CD8-positive, alpha-beta memory T cell (primary cell): ENCODE results near the gene FAM174B. TPM values are rescaled to one million over a fixed set of nuclear protein-coding genes. Genes with fewer than 3 reads are reported as not detected.

ENCODE experiments used
- CTCF ChIA-PET: fragments of 350-600 bp; sonication (Branson Sonifier 250); formaldehyde crosslinking; loops from one replicate; lab custom pipeline; 2021; ENCODE audit warnings: antibody characterized with exemption; lab: Charles Lee
- POLR2A ChIA-PET: fragments of 350-600 bp; sonication (Branson Sonifier 250); formaldehyde crosslinking; loops from one replicate; lab custom pipeline; 2021; ENCODE audit warnings: antibody characterized with exemption; lab: Charles Lee
- DNase-seq, 5 donors: peaks; one replicate each; pipeline versions ENCODE4 v3.0.0 to v3.0.0-alpha.2; 2020 to 2022; ENCODE audit warnings: mixed read lengths in 1 of 5
- H3K27ac ChIP-seq: one replicate; pipeline ENCODE4 v1.7.0; 2013; ENCODE audit warnings: low read depth, mild to moderate bottlenecking, low read length, moderate library complexity
- H3K27me3 ChIP-seq: 2 replicates; pipeline ENCODE4 v1.7.0; 2013; ENCODE audit warnings: low read length, mild to moderate bottlenecking; ENCODE audit not compliant: insufficient read depth, poor library complexity, severe bottlenecking
- H3K36me3 ChIP-seq: 2 replicates; pipeline ENCODE4 v1.7.0; 2013; ENCODE audit warnings: mild to moderate bottlenecking, low read length, moderate library complexity; ENCODE audit not compliant: insufficient read depth
- H3K4me1 ChIP-seq: 2 replicates; pipeline ENCODE4 v1.7.0; 2013; ENCODE audit warnings: mild to moderate bottlenecking, low read length, moderate library complexity; ENCODE audit not compliant: insufficient read depth
- H3K4me3 ChIP-seq: 2 replicates; pipeline ENCODE4 v1.7.0; 2013; ENCODE audit warnings: mild to moderate bottlenecking, low read length
- H3K9me3 ChIP-seq: 2 replicates; pipeline ENCODE4 v1.7.0; 2013; ENCODE audit warnings: mild to moderate bottlenecking, low read length
- H3K27ac Mint-ChIP-seq, 8 donors: one replicate each; pipeline ENCODE4 v1.8.0; 2020 to 2021; ENCODE audit warnings: mixed read lengths in 8 of 8, mild to moderate bottlenecking in 6 of 8, inconsistent platforms in 3 of 8, moderate library complexity in 3 of 8
- H3K27me3 Mint-ChIP-seq, 2 donors: one replicate each; pipeline ENCODE4 v1.8.0; 2020 to 2021; ENCODE audit warnings: mixed read lengths in 2 of 2, mild to moderate bottlenecking in 1 of 2, moderate library complexity in 1 of 2
- H3K36me3 Mint-ChIP-seq, 3 donors: one replicate each; pipeline ENCODE4 v1.8.0; 2020 to 2021; ENCODE audit warnings: mixed read lengths in 3 of 3, inconsistent platforms in 1 of 3, mild to moderate bottlenecking in 1 of 3
- H3K4me1 Mint-ChIP-seq, 3 donors: one replicate each; pipeline ENCODE4 v1.8.0; 2020 to 2021; ENCODE audit warnings: mixed read lengths in 3 of 3, inconsistent platforms in 1 of 3, mild to moderate bottlenecking in 1 of 3
- H3K4me3 Mint-ChIP-seq, 7 donors: one replicate each; pipeline ENCODE4 v1.8.0; 2020 to 2021; ENCODE audit warnings: mixed read lengths in 7 of 7, mild to moderate bottlenecking in 6 of 7, moderate library complexity in 4 of 7, inconsistent platforms in 2 of 7
- H3K9me3 Mint-ChIP-seq, 5 donors: one replicate each; pipeline ENCODE4 v1.8.0; 2020 to 2022; ENCODE audit warnings: mixed read lengths in 5 of 5, mild to moderate bottlenecking in 3 of 5, moderate library complexity in 2 of 5, inconsistent platforms in 1 of 5
- polyA plus RNA-seq: library from polyadenylated mRNA; unstranded; fragments of 300-500 nt; fragmentation: Illumina TruSeq; gene quantifications from one replicate; pipeline ENCODE4 v1.2.3, GENCODE V29; 2021
- total RNA-seq, 2 experiments: library from RNA; stranded (reverse); gene quantifications; one replicate each; pipeline ENCODE4 v1.2.3, GENCODE V29; 2021

The FAM174B gene
- total and polyA plus RNA-seq, 3 experiments from 2014 or later = 0.82 to 3.9 (median 3.9) TPM

- no peak overlapping the region for H3K27ac ChIP-seq
- Mint-ChIP-seq H3K36me3 (no peaks in the 10 kb centered on the region), H3K4me3 (no peak overlapping the region), H3K9me3 (peaks cover 0 to 4% (median 0%) of the 10 kb centered on the region in 5 donors), H3K27ac (no peak overlapping the region), H3K27me3 (peaks cover 7 to 18% of the 10 kb centered on the region in 2 donors), H3K4me1 (no peaks in the 10 kb centered on the region)
- H3K4me3 ChIP-seq = no peak overlapping the region
- no peaks in the 10 kb centered on the region for H3K27me3 ChIP-seq
- no peak for DNase-seq
- no peaks in the 10 kb centered on the region for H3K9me3 ChIP-seq
- ChIA-PET POLR2A (no interaction called here), CTCF (no interaction called here)
- H3K4me1 ChIP-seq = no peaks in the 10 kb centered on the region
- H3K36me3 ChIP-seq = no peaks in the 10 kb centered on the region
Measured at GRCh38 chr15:92603743-92604470, 51.7 kb downstream of the FAM174B start.

- Histone ChIP-seq H3K27me3 (no peaks in the 10 kb centered on the region), H3K4me3 (no peak overlapping the region), H3K36me3 (no peaks in the 10 kb centered on the region), H3K27ac (no peak overlapping the region), H3K4me1 (no peaks in the 10 kb centered on the region), H3K9me3 (no peaks in the 10 kb centered on the region)
- Mint-ChIP-seq H3K9me3 (peaks cover 0 to 4% (median 0%) of the 10 kb centered on the region in 5 donors), H3K4me3 (no peak overlapping the region), H3K36me3 (no peaks in the 10 kb centered on the region), H3K27ac (no peak overlapping the region), H3K4me1 (no peaks in the 10 kb centered on the region), H3K27me3 (peaks cover 5 to 18% of the 10 kb centered on the region in 2 donors)
- POLR2A ChIA-PET = no interaction called here
- no peak for DNase-seq
- CTCF ChIA-PET = no interaction called here
Measured at GRCh38 chr15:92603278-92603677, 52.3 kb downstream of the FAM174B start.

GRCh38 chr15:92602267-92602593, 53.3 kb downstream of the FAM174B start:
- Histone ChIP-seq H3K4me3 (no peak overlapping the region), H3K36me3 (no peaks in the 10 kb centered on the region), H3K27ac (no peak overlapping the region), H3K4me1 (no peaks in the 10 kb centered on the region), H3K27me3 (no peaks in the 10 kb centered on the region), H3K9me3 (no peaks in the 10 kb centered on the region)
- CTCF ChIA-PET = no interaction called here
- Mint-ChIP-seq H3K4me1 (no peaks in the 10 kb centered on the region), H3K27me3 (peaks cover 5 to 18% of the 10 kb centered on the region in 2 donors), H3K4me3 (no peak overlapping the region), H3K36me3 (no peaks in the 10 kb centered on the region), H3K27ac (no peak overlapping the region), H3K9me3 (peaks cover 0 to 4% (median 0%) of the 10 kb centered on the region in 5 donors)
- POLR2A ChIA-PET = no interaction called here
- no peak for DNase-seq

GRCh38 chr15:92601592-92602266, 53.8 kb downstream of the FAM174B start:
- Histone ChIP-seq H3K27ac (no peak overlapping the region), H3K9me3 (no peaks in the 10 kb centered on the region), H3K4me3 (no peak overlapping the region), H3K4me1 (no peaks in the 10 kb centered on the region), H3K27me3 (no peaks in the 10 kb centered on the region), H3K36me3 (no peaks in the 10 kb centered on the region)
- H3K36me3 Mint-ChIP-seq = no peaks in the 10 kb centered on the region
- ChIA-PET CTCF (no interaction called here), POLR2A (no interaction called here)
- no peak overlapping the region for H3K4me3 Mint-ChIP-seq
- no peaks in the 10 kb centered on the region for H3K4me1 Mint-ChIP-seq
- no peak for DNase-seq
- H3K27me3 Mint-ChIP-seq = peaks cover 5 to 18% of the 10 kb centered on the region in 2 donors
- no peak overlapping the region for H3K27ac Mint-ChIP-seq
- peaks cover 0 to 4% (median 0%) of the 10 kb centered on the region in 5 donors for H3K9me3 Mint-ChIP-seq

GRCh38 chr15:92600856-92601255, 54.7 kb downstream of the FAM174B start:
- POLR2A ChIA-PET = no interaction called here
- Histone ChIP-seq H3K4me3 (no peak overlapping the region), H3K27me3 (no peaks in the 10 kb centered on the region), H3K9me3 (no peaks in the 10 kb centered on the region), H3K27ac (no peak overlapping the region), H3K4me1 (no peaks in the 10 kb centered on the region), H3K36me3 (no peaks in the 10 kb centered on the region)
- Mint-ChIP-seq H3K36me3 (no peaks in the 10 kb centered on the region), H3K9me3 (peaks cover 0 to 1% (median 0%) of the 10 kb centered on the region in 5 donors), H3K4me3 (no peak overlapping the region), H3K4me1 (no peaks in the 10 kb centered on the region), H3K27me3 (peaks cover 0 to 12% of the 10 kb centered on the region in 2 donors), H3K27ac (no peak overlapping the region)
- CTCF ChIA-PET = no interaction called here
- DNase-seq = no peak

- H3K9me3 Mint-ChIP-seq = no peaks in the 10 kb centered on the region
- Histone ChIP-seq H3K9me3 (no peaks in the 10 kb centered on the region), H3K4me3 (no peak overlapping the region), H3K36me3 (no peaks in the 10 kb centered on the region), H3K27ac (no peak overlapping the region), H3K4me1 (no peaks in the 10 kb centered on the region), H3K27me3 (no peaks in the 10 kb centered on the region)
- no peak overlapping the region for H3K27ac Mint-ChIP-seq
- H3K4me1 Mint-ChIP-seq = no peaks in the 10 kb centered on the region
- DNase-seq = no peak
- CTCF ChIA-PET = no interaction called here
- H3K36me3 Mint-ChIP-seq = no peaks in the 10 kb centered on the region
- POLR2A ChIA-PET = no interaction called here
- H3K27me3 Mint-ChIP-seq = peaks cover 0 to 19% of the 10 kb centered on the region in 2 donors
- no peak overlapping the region for H3K4me3 Mint-ChIP-seq
Measured at GRCh38 chr15:92599394-92599970, 56.1 kb downstream of the FAM174B start.

GRCh38 chr15:92597548-92597947, 58.0 kb downstream of the FAM174B start:
- no peaks in the 10 kb centered on the region for H3K27me3 ChIP-seq
- H3K4me1 ChIP-seq = no peaks in the 10 kb centered on the region
- DNase-seq = no peak
- no peak overlapping the region for H3K27ac ChIP-seq
- ChIA-PET CTCF (no interaction called here), POLR2A (no interaction called here)
- H3K9me3 Mint-ChIP-seq = no peaks in the 10 kb centered on the region
- no peak overlapping the region for H3K4me3 ChIP-seq
- no peaks in the 10 kb centered on the region for H3K9me3 ChIP-seq
- no peaks in the 10 kb centered on the region for H3K36me3 ChIP-seq
- no peaks in the 10 kb centered on the region for H3K36me3 Mint-ChIP-seq
- no peak overlapping the region for H3K4me3 Mint-ChIP-seq
- H3K27me3 Mint-ChIP-seq = peaks cover 4 to 28% of the 10 kb centered on the region in 2 donors
- no peaks in the 10 kb centered on the region for H3K4me1 Mint-ChIP-seq
- no peak overlapping the region for H3K27ac Mint-ChIP-seq

- Histone ChIP-seq H3K4me1 (no peaks in the 10 kb centered on the region), H3K9me3 (no peaks in the 10 kb centered on the region), H3K36me3 (no peaks in the 10 kb centered on the region), H3K27ac (no peak overlapping the region), H3K27me3 (no peaks in the 10 kb centered on the region), H3K4me3 (no peak overlapping the region)
- ChIA-PET CTCF (no interaction called here), POLR2A (no interaction called here)
- DNase-seq = no peak
- Mint-ChIP-seq H3K4me3 (no peak overlapping the region), H3K27ac (no peak overlapping the region), H3K4me1 (no peaks in the 10 kb centered on the region), H3K27me3 (peaks cover 4 to 21% of the 10 kb centered on the region in 2 donors), H3K9me3 (no peaks in the 10 kb centered on the region), H3K36me3 (no peaks in the 10 kb centered on the region)
Measured at GRCh38 chr15:92596623-92597022, 59.0 kb downstream of the FAM174B start.
